Omental fat pad (tissue), 4 donors: ENCODE data around the gene CHTF8. TPM values are rescaled to one million over a fixed set of nuclear protein-coding genes. Genes with fewer than 3 reads are reported as not detected.

Experiments used
- ATAC-seq: fragments of 150-250 bp; one replicate; pipeline ENCODE4 v1.9.1; 2016; ENCODE audit warnings: mild to moderate bottlenecking, moderate library complexity; ENCODE audit not compliant: low FRiP score
- DNase-seq: peaks from one replicate; pipeline ENCODE4 v3.0.0-alpha.2; 2019; ENCODE audit warnings: low spot score
- total RNA-seq, 4 donors: library from RNA; depleted of rRNA; stranded (reverse); fragments of >200 nt; gene quantifications; one replicate each; pipeline ENCODE4 v1.1.0, GENCODE V29; 2016
- TF ChIP-seq, protein P1 (sequence below), 3 donors: fragments of 450-650 bp; IDR thresholded peaks; one replicate each; pipeline ENCODE4 v1.5.1; 2016 to 2017; ENCODE audit warnings: antibody characterized with exemption in 3 of 3, mild to moderate bottlenecking in 3 of 3, moderate library complexity in 2 of 3

Gene CHTF8
- total RNA-seq, 4 donors from 2014 or later, result 53.7 to 61.3 (median 57.4) TPM

DNA sequence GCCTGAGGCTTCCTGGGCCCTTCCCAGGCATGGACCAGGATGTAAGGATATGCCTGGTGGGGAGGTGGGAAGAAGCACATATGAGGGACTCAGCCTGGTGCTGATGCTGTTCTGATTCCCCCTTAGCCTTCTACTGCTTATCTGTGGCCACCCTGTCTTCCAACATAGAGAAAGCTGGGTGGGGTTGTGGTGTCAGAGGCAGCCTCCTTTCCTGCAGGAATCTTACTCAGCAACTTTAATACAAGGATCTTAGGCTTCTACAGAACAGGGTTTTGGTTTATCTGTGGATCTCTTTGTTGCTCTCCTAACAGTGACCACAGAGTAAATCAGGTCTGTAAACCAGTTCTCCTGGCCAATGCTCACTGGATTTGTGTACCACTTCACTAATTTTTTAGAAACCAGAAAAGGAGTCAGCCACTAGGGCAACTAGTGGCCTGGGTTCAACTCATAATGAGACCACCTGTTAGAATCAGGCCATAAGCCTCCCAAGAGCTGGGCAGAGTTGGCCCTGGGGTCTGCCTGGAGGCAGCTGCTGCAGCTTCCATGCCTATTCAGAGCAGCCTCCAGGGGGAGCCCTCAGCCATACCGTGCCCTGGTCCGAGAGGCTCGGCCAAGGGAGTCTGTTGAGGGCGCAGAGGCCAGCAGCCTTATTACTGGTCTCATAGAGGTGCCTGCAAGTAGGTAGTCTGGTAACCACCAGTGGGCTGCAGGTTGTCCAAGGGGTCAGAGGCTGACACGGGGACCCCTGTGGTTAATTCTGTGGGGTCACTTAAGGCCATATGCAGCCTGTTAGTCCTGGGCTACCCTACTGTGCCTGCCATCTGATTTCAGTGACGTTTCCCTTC, 19.9 kb downstream of the CHTF8 start:
- ATAC-seq (peak; percentile 46), DNase-seq (peak; percentile 31)
- TF ChIP-seq, protein P1, sequence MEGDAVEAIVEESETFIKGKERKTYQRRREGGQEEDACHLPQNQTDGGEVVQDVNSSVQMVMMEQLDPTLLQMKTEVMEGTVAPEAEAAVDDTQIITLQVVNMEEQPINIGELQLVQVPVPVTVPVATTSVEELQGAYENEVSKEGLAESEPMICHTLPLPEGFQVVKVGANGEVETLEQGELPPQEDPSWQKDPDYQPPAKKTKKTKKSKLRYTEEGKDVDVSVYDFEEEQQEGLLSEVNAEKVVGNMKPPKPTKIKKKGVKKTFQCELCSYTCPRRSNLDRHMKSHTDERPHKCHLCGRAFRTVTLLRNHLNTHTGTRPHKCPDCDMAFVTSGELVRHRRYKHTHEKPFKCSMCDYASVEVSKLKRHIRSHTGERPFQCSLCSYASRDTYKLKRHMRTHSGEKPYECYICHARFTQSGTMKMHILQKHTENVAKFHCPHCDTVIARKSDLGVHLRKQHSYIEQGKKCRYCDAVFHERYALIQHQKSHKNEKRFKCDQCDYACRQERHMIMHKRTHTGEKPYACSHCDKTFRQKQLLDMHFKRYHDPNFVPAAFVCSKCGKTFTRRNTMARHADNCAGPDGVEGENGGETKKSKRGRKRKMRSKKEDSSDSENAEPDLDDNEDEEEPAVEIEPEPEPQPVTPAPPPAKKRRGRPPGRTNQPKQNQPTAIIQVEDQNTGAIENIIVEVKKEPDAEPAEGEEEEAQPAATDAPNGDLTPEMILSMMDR (IDR thresholded peaks at IDR 0.05), result no peak

DNA sequence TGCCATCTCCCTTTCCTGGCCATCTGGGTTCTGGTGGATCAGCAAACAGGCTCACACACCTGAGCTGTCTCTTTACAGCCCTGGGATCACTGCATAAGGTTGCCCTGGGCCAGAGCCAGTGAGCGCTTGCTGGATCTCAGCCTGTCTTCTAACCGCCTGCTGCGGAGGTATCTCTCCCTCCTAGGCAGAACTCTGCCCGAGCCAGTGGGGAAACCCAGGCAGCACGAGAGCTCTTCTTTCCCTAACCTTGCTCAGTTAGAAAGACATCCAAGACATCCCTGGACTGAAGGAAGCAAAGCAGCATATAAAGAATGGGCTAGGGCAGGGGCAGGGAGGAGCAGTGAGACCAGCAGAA, 20.5 kb downstream of the CHTF8 start:
- DNase-seq (no peak), ATAC-seq (no peak)
- TF ChIP-seq, protein P1 (IDR thresholded peaks at IDR 0.05), result no peak

DNA sequence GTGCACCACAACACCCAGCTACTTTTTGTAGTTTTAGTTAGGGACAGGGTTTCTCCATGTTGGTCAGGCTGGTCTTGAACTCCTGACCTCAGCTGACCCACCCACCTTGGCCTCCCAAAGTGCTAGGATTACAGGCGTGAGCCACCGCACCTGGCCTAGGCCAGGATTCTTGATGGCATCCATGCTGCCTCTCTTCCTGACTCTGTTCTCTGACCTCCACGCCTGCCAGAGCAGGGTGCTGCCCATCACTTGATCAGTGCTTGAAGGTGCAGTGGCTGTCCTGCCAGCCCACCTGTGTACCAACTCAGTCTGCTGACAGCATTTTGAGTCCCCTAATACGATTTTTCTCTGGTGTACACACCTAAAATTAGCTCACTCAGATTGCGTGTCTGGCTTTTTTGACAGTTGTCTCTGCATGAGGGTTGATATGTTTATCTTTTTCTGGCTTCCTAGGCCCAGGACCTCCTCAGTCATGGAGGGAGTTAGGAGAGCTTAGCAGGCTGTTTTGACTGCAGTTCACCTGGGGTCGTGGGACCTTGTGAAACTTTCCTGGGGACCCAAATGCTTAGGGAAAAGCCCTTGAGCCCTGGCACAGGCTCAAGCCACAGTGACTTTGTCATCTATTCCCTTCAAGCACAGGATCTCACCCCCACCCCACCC, 21.0 kb downstream of the CHTF8 start:
- no peak for DNase-seq
- ATAC-seq, result no peak
- TF ChIP-seq, protein P1 (IDR thresholded peaks at IDR 0.05), result no peak

DNA sequence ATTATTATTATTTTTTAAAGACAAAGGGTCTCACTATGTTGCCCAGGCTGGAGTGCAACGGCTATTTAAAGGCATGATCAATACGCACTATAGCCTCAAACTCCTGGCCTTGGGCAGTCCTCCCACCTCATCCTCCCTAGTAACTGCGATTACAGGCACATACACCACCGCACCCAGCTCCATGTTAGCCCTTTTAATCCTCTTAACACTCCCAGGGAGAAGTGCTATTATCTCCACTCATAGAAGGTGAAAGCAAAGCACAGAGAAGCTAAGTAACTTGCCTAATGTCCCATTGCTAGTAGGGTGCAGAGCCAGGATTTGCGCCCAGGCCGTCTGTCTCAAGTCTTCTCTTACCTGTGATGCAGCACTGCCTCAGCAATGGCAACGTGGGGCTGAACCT, 22.0 kb downstream of the CHTF8 start:
- DNase-seq (no peak), ATAC-seq (no peak)
- TF ChIP-seq, protein P1 (IDR thresholded peaks at IDR 0.05), result no peak

DNA sequence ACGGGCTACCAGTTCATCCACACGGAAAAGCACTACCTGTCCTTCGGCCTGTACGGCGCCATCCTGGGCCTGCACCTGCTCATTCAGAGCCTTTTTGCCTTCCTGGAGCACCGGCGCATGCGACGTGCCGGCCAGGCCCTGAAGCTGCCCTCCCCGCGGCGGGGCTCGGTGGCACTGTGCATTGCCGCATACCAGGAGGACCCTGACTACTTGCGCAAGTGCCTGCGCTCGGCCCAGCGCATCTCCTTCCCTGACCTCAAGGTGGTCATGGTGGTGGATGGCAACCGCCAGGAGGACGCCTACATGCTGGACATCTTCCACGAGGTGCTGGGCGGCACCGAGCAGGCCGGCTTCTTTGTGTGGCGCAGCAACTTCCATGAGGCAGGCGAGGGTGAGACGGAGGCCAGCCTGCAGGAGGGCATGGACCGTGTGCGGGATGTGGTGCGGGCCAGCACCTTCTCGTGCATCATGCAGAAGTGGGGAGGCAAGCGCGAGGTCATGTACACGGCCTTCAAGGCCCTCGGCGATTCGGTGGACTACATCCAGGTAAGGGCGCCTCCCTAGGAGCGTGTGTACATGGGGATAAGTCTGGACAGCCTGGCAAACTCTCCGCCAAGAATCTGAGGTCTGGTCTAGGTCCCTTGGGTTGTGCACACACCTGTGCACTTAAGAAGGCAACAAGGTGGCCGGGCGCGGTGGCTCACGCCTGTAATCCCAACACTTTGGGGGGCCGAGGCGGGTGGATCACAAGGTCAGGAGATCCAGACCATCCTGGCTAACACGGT, 22.7 kb downstream of the CHTF8 start:
- TF ChIP-seq, protein P1 (IDR thresholded peaks at IDR 0.05), result no peak
- no peak for DNase-seq
- no peak for ATAC-seq

DNA sequence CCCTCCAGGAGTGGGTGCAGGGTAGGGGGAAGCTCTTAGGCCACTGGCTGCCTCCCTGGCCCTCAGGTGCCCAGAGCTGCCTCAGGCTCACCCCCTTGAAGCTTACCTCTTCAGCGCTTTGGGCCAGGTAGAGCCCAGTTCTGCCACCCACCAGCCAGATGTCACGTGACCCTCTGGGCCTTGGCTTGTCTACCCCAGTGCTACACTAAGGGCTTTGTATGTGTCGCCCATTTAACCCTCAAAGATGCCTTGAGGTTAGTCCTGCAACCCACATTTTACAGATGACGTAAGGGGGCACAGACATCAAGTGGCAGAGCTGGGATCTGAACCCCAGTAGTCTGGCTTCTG, 23.5 kb downstream of the CHTF8 start:
- DNase-seq (no peak), ATAC-seq (no peak)
- TF ChIP-seq, protein P1 (IDR thresholded peaks at IDR 0.05), result no peak
